Measurements from ENCODE around the gene TPX2. TPM values are rescaled to one million over a fixed set of nuclear protein-coding genes. Genes with fewer than 3 reads are reported as not detected.

TPX2 gene
- total RNA-seq, 1 donor from 2014 or later, result 278 TPM

DNA sequence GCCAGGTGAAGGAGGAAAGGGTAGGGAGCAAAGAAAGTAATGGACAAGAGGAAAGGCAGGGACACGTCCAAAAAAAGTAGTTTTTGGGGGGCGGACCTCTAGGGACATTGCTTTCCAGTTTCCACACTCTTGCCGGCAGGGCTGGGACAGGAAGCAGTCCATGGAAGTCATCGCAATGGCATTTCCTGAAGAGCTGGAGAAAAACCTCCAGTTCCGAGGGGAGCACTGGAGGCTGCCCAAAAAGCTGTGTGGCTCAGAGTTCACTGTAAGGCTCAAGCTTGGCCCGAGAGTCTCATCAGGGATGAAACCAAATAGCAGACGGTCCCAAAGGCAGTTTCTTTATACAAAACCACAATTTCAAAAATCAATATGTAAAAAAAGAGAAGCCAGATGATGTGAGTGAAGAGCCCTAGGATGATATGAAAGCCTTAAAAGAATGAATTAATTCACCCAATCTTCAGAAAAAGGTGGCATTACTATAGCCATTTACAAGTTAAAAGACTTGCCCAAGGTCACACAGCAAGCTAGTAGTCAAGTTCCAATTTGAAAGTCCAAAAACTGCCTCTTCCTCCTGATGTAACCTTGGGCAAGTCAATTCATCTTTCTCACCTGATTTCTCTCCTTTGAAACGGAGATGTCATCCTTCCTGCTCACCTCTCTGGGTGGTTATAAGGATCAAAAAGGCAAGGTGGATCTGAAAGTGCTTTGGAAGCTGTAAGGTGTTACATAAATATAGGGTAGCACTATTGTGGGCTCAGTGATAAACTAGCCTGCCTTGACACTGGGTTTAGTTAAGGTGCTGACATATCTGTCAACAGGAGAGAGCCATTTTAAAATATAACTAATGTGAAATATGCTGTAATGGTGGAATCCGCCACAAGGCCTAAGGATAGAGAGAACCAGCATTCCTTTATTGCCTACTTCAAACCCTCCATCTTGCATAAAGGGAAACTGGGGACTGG lies 25.5 kb upstream of the TPX2 start:
- Histone ChIP-seq H3K36me3 (no peaks in the 10 kb centered on the region), H3F3A (ENCODE audit: low read depth) (peaks cover 24% of the 10 kb centered on the region), H3K4me2 (peak overlapping the region; percentile 75), H3K79me2 (ENCODE audit: low read depth) (peaks cover 97% of the 10 kb centered on the region), H3K4me1 (peaks cover 38% of the 10 kb centered on the region), H3K27ac (peak overlapping the region; percentile 70), H3K9ac (no peak overlapping the region), H3K9me3 (ENCODE audit: low read depth) (no peaks in the 10 kb centered on the region), H4K20me1 (ENCODE audit: low read depth) (peaks cover 3% of the 10 kb centered on the region), H3K27me3 (no peaks in the 10 kb centered on the region), H3K4me3 (peak overlapping the region; percentile 28), H2AFZ (replicated peaks) (no peak overlapping the region)
- H3K27ac Mint-ChIP-seq, result peak overlapping the region; percentile 82
- no peak overlapping the region for H3K4me3 Mint-ChIP-seq
- no peaks in the 10 kb centered on the region for H3K9me3 Mint-ChIP-seq
- TF ChIP-seq EZH2phosphoT487 (IDR thresholded peaks at IDR 0.05) (no peak), EZH2 (IDR thresholded peaks at IDR 0.05) (no peak)
- TF ChIP-seq, protein P1, sequence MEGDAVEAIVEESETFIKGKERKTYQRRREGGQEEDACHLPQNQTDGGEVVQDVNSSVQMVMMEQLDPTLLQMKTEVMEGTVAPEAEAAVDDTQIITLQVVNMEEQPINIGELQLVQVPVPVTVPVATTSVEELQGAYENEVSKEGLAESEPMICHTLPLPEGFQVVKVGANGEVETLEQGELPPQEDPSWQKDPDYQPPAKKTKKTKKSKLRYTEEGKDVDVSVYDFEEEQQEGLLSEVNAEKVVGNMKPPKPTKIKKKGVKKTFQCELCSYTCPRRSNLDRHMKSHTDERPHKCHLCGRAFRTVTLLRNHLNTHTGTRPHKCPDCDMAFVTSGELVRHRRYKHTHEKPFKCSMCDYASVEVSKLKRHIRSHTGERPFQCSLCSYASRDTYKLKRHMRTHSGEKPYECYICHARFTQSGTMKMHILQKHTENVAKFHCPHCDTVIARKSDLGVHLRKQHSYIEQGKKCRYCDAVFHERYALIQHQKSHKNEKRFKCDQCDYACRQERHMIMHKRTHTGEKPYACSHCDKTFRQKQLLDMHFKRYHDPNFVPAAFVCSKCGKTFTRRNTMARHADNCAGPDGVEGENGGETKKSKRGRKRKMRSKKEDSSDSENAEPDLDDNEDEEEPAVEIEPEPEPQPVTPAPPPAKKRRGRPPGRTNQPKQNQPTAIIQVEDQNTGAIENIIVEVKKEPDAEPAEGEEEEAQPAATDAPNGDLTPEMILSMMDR (IDR thresholded peaks at IDR 0.05), result no peak
- DNase-seq (ENCODE audit: low spot score), result no peak
- no peaks in the 10 kb centered on the region for H3K27me3 Mint-ChIP-seq (ENCODE audit: insufficient read depth, low read depth)
- peaks cover 39% of the 10 kb centered on the region for H3K36me3 Mint-ChIP-seq
- H3K4me1 Mint-ChIP-seq, result peaks cover 41% of the 10 kb centered on the region

DNA sequence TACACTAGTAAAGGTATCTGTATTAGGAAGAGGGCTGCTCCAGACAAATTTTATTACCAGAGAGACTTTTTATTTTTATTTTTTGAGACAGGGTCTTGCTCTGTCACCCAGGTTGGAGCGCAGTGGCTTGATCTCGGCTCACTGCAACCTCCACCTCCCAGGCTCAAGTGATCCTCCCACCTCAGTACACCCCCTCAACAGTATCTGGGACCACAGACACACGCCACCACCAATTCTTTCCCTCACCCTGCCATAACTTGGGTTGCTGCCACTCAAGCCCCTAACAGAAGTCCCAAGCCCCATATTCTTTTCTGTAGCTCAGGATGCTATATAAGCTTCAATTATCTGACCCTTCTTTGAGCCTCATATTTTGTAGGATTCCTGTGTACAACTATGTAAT lies 23.3 kb upstream of the TPX2 start:
- Histone ChIP-seq H3K4me2 (no peak overlapping the region), H2AFZ (replicated peaks) (no peak overlapping the region), H3K4me1 (peaks cover 49% of the 10 kb centered on the region), H3K27ac (no peak overlapping the region), H3K27me3 (no peaks in the 10 kb centered on the region), H3K9ac (no peak overlapping the region), H3F3A (ENCODE audit: low read depth) (peaks cover 26% of the 10 kb centered on the region), H3K4me3 (no peak overlapping the region), H3K9me3 (ENCODE audit: low read depth) (no peaks in the 10 kb centered on the region), H3K79me2 (ENCODE audit: low read depth) (peaks cover 97% of the 10 kb centered on the region), H3K36me3 (no peaks in the 10 kb centered on the region), H4K20me1 (ENCODE audit: low read depth) (peaks cover 12% of the 10 kb centered on the region)
- Mint-ChIP-seq H3K27ac (no peak overlapping the region), H3K36me3 (peaks cover 40% of the 10 kb centered on the region), H3K9me3 (no peaks in the 10 kb centered on the region), H3K4me1 (peaks cover 60% of the 10 kb centered on the region), H3K4me3 (no peak overlapping the region), H3K27me3 (ENCODE audit: insufficient read depth, low read depth) (no peaks in the 10 kb centered on the region)
- DNase-seq (ENCODE audit: low spot score), result no peak
- TF ChIP-seq, protein P1 (IDR thresholded peaks at IDR 0.05), result no peak
- TF ChIP-seq EZH2phosphoT487 (IDR thresholded peaks at IDR 0.05), result no peak
- no peak for TF ChIP-seq EZH2 (IDR thresholded peaks at IDR 0.05)

DNA sequence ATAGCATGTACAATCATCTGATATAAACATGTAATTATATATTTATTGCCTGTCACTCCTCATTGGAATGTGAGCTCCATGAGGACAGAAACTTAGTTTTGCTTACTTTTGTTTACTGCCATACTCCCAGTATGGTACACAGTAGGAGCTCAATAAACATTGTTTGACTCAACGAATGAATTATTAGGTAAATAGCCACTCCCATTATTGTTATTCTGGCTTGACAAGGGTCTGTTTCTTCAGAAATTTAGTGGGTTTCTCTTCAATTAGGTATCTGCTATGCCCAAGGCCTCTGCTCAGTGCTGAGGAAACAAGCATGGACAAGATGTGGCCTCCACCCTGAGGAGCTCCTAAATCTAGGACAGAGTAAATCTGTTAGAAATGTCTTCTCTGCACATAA lies 22.7 kb upstream of the TPX2 start:
- DNase-seq (ENCODE audit: low spot score), result no peak
- TF ChIP-seq EZH2 (IDR thresholded peaks at IDR 0.05) (no peak), EZH2phosphoT487 (IDR thresholded peaks at IDR 0.05) (no peak)
- TF ChIP-seq, protein P1 (IDR thresholded peaks at IDR 0.05), result no peak
- no peak overlapping the region for H3K4me3 Mint-ChIP-seq
- Histone ChIP-seq H3K4me2 (peak overlapping the region; percentile 25), H3K4me1 (peaks cover 52% of the 10 kb centered on the region), H3K27ac (no peak overlapping the region), H3K9me3 (ENCODE audit: low read depth) (no peaks in the 10 kb centered on the region), H2AFZ (replicated peaks) (no peak overlapping the region), H3K36me3 (no peaks in the 10 kb centered on the region), H3K9ac (no peak overlapping the region), H3K4me3 (no peak overlapping the region), H3K27me3 (no peaks in the 10 kb centered on the region), H4K20me1 (ENCODE audit: low read depth) (peaks cover 15% of the 10 kb centered on the region), H3K79me2 (ENCODE audit: low read depth) (peaks cover 97% of the 10 kb centered on the region), H3F3A (ENCODE audit: low read depth) (peaks cover 32% of the 10 kb centered on the region)
- H3K9me3 Mint-ChIP-seq, result no peaks in the 10 kb centered on the region
- no peaks in the 10 kb centered on the region for H3K27me3 Mint-ChIP-seq (ENCODE audit: insufficient read depth, low read depth)
- peaks cover 35% of the 10 kb centered on the region for H3K36me3 Mint-ChIP-seq
- H3K27ac Mint-ChIP-seq, result no peak overlapping the region
- peaks cover 62% of the 10 kb centered on the region for H3K4me1 Mint-ChIP-seq
